H1 (cell line): ENCODE measurements around the gene CDRT15. TPM values are rescaled to one million over a fixed set of nuclear protein-coding genes. Genes with fewer than 3 reads are reported as not detected.

Experiments
- CTCF ChIA-PET: fragments of 300-600 bp; sonication (Branson Sonifier 250); formaldehyde crosslinking; loops from one replicate; lab custom pipeline; 2021; ENCODE audit not compliant: partially characterized antibody; lab: Charles Lee
- POLR2A ChIA-PET: fragments of 300-600 bp; sonication (Branson Sonifier 250); formaldehyde crosslinking; loops from one replicate; lab custom pipeline; 2021; ENCODE audit warnings: inconsistent platforms; ENCODE audit not compliant: partially characterized antibody; lab: Charles Lee
- DNase-seq, 2 experiments: peaks; one replicate each; pipeline versions ENCODE4 v3.0.0 to v3.0.0-alpha.2; 2010 to 2022; ENCODE audit warnings: low spot score in 2 of 2, low read depth in 1 of 2, mixed read lengths in 1 of 2
- FAIRE-seq: peaks from 2 replicates; lab custom pipeline; 2011; peaks lifted over from hg19 to GRCh38; lab: Jason Lieb, UNC
- H2AFZ ChIP-seq: 2 replicates; pipeline ENCODE4 v1.8.1; 2012; ENCODE audit warnings: low read length, inconsistent platforms
- H2AK5ac ChIP-seq: 2 replicates; pipeline ENCODE4 v1.6.1; 2013; ENCODE audit warnings: low read depth, low read length
- H2BK120ac ChIP-seq: replicated peaks from 2 replicates; pipeline ENCODE3; 2013; ENCODE audit warnings: low read depth, low read length, inconsistent platforms
- H2BK12ac ChIP-seq: 2 replicates; pipeline ENCODE4 v1.6.1; 2013; ENCODE audit warnings: low read depth, low read length
- H2BK15ac ChIP-seq: 2 replicates; pipeline ENCODE4 v1.6.1; 2013; ENCODE audit warnings: low read length
- H2BK20ac ChIP-seq: 2 replicates; pipeline ENCODE4 v1.6.1; 2013; ENCODE audit warnings: low read length
- H2BK5ac ChIP-seq: 2 replicates; pipeline ENCODE4 v1.6.1; 2013; ENCODE audit warnings: low read depth, low read length
- H3K14ac ChIP-seq: 2 replicates; pipeline ENCODE4 v1.6.1; 2013; ENCODE audit warnings: inconsistent platforms; ENCODE audit not compliant: insufficient read length
- H3K18ac ChIP-seq: 2 replicates; pipeline ENCODE4 v1.6.1; 2013; ENCODE audit warnings: low read length; ENCODE audit errors: extremely low read depth
- H3K23ac ChIP-seq: 2 replicates; pipeline ENCODE4 v1.6.1; 2013; ENCODE audit warnings: inconsistent platforms; ENCODE audit not compliant: insufficient read length
- H3K23me2 ChIP-seq: 2 replicates; pipeline ENCODE4 v1.6.1; 2013; ENCODE audit warnings: low read depth, low read length
- H3K27ac ChIP-seq: 2 replicates; pipeline ENCODE4 v1.6.1; 2011; ENCODE audit warnings: low read depth, low read length, inconsistent platforms
- H3K27me3 ChIP-seq, 4 experiments: replicated peaks in 1 of 4; 1 replicate in 1 of 4; 2 replicates in 3 of 4; pipeline versions ENCODE4 v1.6.1 to v1.8.1; 2011 to 2013; ENCODE audit warnings: low read length in 3 of 4, mild to moderate bottlenecking in 3 of 4, inconsistent platforms in 2 of 4, mixed read lengths in 2 of 4, moderate library complexity in 1 of 4; ENCODE audit not compliant: control insufficient read depth in 3 of 4, insufficient read depth in 3 of 4; ENCODE audit errors: extremely low read depth in 1 of 4
- H3K36me3 ChIP-seq, 4 experiments: 2 replicates each; pipeline versions ENCODE4 v1.6.1 to v1.8.1; 2011 to 2013; ENCODE audit warnings: mild to moderate bottlenecking in 4 of 4, low read length in 3 of 4, moderate library complexity in 2 of 4, control low read depth in 1 of 4, inconsistent platforms in 1 of 4; ENCODE audit not compliant: insufficient read depth in 4 of 4, control insufficient read depth in 2 of 4
- H3K4ac ChIP-seq: replicated peaks from 2 replicates; pipeline ENCODE3; 2013; ENCODE audit warnings: low read length, low read depth, mixed read lengths, inconsistent platforms; ENCODE audit not compliant: insufficient read length
- H3K4me1 ChIP-seq, 4 experiments: replicated peaks in 1 of 4; 1 replicate in 1 of 4; 2 replicates in 3 of 4; pipeline versions ENCODE4 v1.6.1 to v1.8.1; 2011 to 2013; ENCODE audit warnings: low read length in 3 of 4, inconsistent platforms in 2 of 4, mixed read lengths in 1 of 4; ENCODE audit not compliant: insufficient read depth in 4 of 4, control insufficient read depth in 3 of 4
- H3K4me2 ChIP-seq, 2 experiments: 2 replicates each; pipeline versions ENCODE4 v1.6.1 to v1.8.1; 2011 to 2013; ENCODE audit warnings: low read depth in 2 of 2, low read length in 2 of 2, control low read depth in 1 of 2, inconsistent platforms in 1 of 2, mild to moderate bottlenecking in 1 of 2; ENCODE audit not compliant: insufficient read depth in 1 of 2
- H3K4me3 ChIP-seq, 4 experiments: fragments of 200-600, 300-600 bp in 1 of 4; sonication (generic), shearing (Covaris generic), sonication (Bioruptor Twin) in 1 of 4; 2 replicates each; pipeline versions ENCODE4 v1.5.1 to v1.8.1; 2011 to 2016; ENCODE audit warnings: low read length in 4 of 4, low read depth in 3 of 4, control low read depth in 2 of 4, inconsistent platforms in 2 of 4, mild to moderate bottlenecking in 2 of 4, mixed read lengths in 1 of 4, moderate library complexity in 1 of 4; ENCODE audit not compliant: insufficient read depth in 2 of 4; ENCODE audit errors: extremely low read depth in 1 of 4
- H3K56ac ChIP-seq: replicated peaks from 2 replicates; pipeline ENCODE3; 2013; ENCODE audit warnings: low read depth, mild to moderate bottlenecking, mixed read lengths, low read length, inconsistent platforms; ENCODE audit not compliant: insufficient read length
- H3K79me1 ChIP-seq: 2 replicates; pipeline ENCODE4 v1.6.1; 2013; ENCODE audit warnings: low read depth, low read length, control low read depth
- H3K79me2 ChIP-seq, 2 experiments: 2 replicates each; pipeline versions ENCODE4 v1.6.1 to v1.8.1; 2012 to 2013; ENCODE audit warnings: low read length in 2 of 2, mild to moderate bottlenecking in 2 of 2, inconsistent platforms in 1 of 2; ENCODE audit not compliant: insufficient read depth in 2 of 2, control insufficient read depth in 1 of 2
- H3K9ac ChIP-seq, 4 experiments: replicated peaks in 1 of 4; 1 replicate in 1 of 4; 2 replicates in 3 of 4; pipeline versions ENCODE4 v1.6.1 to v1.8.1; 2011 to 2013; ENCODE audit warnings: low read depth in 3 of 4, low read length in 3 of 4, control low read depth in 2 of 4, mild to moderate bottlenecking in 2 of 4, moderate library complexity in 2 of 4, inconsistent platforms in 1 of 4; ENCODE audit errors: extremely low read depth in 1 of 4
- H3K9me3 ChIP-seq, 2 experiments: 2 replicates each; pipeline versions ENCODE4 v1.6.1 to v1.8.1; 2012 to 2013; ENCODE audit warnings: mild to moderate bottlenecking in 2 of 2, moderate library complexity in 2 of 2, control low read depth in 1 of 2, inconsistent platforms in 1 of 2, low read depth in 1 of 2, low read length in 1 of 2, mixed read lengths in 1 of 2; ENCODE audit not compliant: insufficient read depth in 2 of 2
- H4K20me1 ChIP-seq, 2 experiments: replicated peaks in 1 of 2; 2 replicates each; pipeline versions ENCODE3 to v1.8.1; 2011 to 2013; ENCODE audit warnings: inconsistent platforms in 2 of 2, low read length in 2 of 2, mild to moderate bottlenecking in 1 of 2; ENCODE audit not compliant: insufficient read depth in 2 of 2, control insufficient read depth in 1 of 2
- H4K5ac ChIP-seq: 2 replicates; pipeline ENCODE4 v1.6.1; 2013; ENCODE audit warnings: low read length, low read depth, mixed read lengths, inconsistent platforms; ENCODE audit not compliant: insufficient read length
- H4K8ac ChIP-seq: 2 replicates; pipeline ENCODE4 v1.8.0; 2013; ENCODE audit warnings: mild to moderate bottlenecking, moderate library complexity, low read length, inconsistent platforms; ENCODE audit not compliant: insufficient read depth; ENCODE audit errors: extremely low read depth
- H4K91ac ChIP-seq: replicated peaks from 2 replicates; pipeline ENCODE3; 2013; ENCODE audit warnings: low read length, mixed read lengths, inconsistent platforms; ENCODE audit not compliant: insufficient read length
- KDM4A ChIP-seq: IDR thresholded peaks from one replicate; pipeline ENCODE4 v1.7.1; 2012; ENCODE audit warnings: low read depth, mild to moderate bottlenecking, moderate library complexity, low read length, inconsistent platforms; ENCODE audit not compliant: severe bottlenecking
- SIX5 ChIP-seq: IDR thresholded peaks from 2 replicates; pipeline ENCODE4 v1.6.1; 2011; ENCODE audit warnings: mild to moderate bottlenecking, low read depth, low read length
- SP1 ChIP-seq: IDR thresholded peaks from 2 replicates; pipeline ENCODE4 v1.6.1; 2011; ENCODE audit warnings: low read depth, low read length
- WGBS, 2 experiments: shearing (Covaris generic) in 1 of 2; methylation state at CpG; one replicate each; pipeline versions ENCODE4 v1.1.6 to v1.1.7; 2013 to 2015; ENCODE audit warnings: low lambda C conversion rate in 2 of 2, mixed read lengths in 2 of 2, inconsistent platforms in 1 of 2, low coverage in 1 of 2, missing lambda C conversion rate in 1 of 2; ENCODE audit not compliant: insufficient replicate concordance in 2 of 2, insufficient coverage in 1 of 2, insufficient read length in 1 of 2; ENCODE audit errors: extremely low coverage in 1 of 2, missing lambda C conversion rate in 1 of 2; 5-methylcytosine and 5-hydroxymethylcytosine counted together
- polyA plus RNA-seq, 7 experiments: library from polyadenylated mRNA; depleted of rRNA in 3 of 7; stranded (reverse) in 5 of 7; unstranded in 2 of 7; fragments of >200 nt in 5 of 7; fragments of 200-250 nt in 2 of 7; gene quantifications; 1 replicate in 5 of 7; 2 replicates in 1 of 7; 4 replicates in 1 of 7; pipeline versions ENCODE4 v1.2.1 to v1.2.3, GENCODE V29; 2011 to 2013; ENCODE audit warnings: missing spikeins in 2 of 7, mixed read lengths in 2 of 7
- total RNA-seq: library from RNA; stranded (reverse); fragmentation: NEBNext Ultra II Directional; extraction: Animal tissue kit (Norgen Biotek cat#: 25700); gene quantifications from 2 replicates; pipeline ENCODE4 v1.2.1, GENCODE V29; 2021

CDRT15 gene
- total and polyA plus RNA-seq, 2 of the 8 experiments (the other 6 are each of a cell fraction or from before 2014, with no cell fraction given): not detected

GRCh38 chr17:14204546-14204945, 32.1 kb downstream of the CDRT15 start:
- H4K91ac ChIP-seq: no peak overlapping the region
- no peak for DNase-seq
- no peak overlapping the region for H2AFZ ChIP-seq
- H2BK20ac ChIP-seq: no peak overlapping the region
- CTCF ChIA-PET: no interaction called here
- no peaks in the 10 kb centered on the region for H3K23me2 ChIP-seq
- no peak overlapping the region for H2BK12ac ChIP-seq
- no peak overlapping the region for H3K9ac ChIP-seq
- no peaks in the 10 kb centered on the region for H4K20me1 ChIP-seq
- H2BK15ac ChIP-seq: no peak overlapping the region
- H3K9me3 ChIP-seq: no peaks in the 10 kb centered on the region
- H3K79me1 ChIP-seq: no peaks in the 10 kb centered on the region
- no peak overlapping the region for H2BK5ac ChIP-seq
- H3K79me2 ChIP-seq: no peaks in the 10 kb centered on the region
- no peak overlapping the region for H3K4ac ChIP-seq
- H4K8ac ChIP-seq: no peak overlapping the region
- POLR2A ChIA-PET: no interaction called here
- no peak overlapping the region for H2AK5ac ChIP-seq
- H3K4me2 ChIP-seq: no peak overlapping the region
- H3K27ac ChIP-seq: no peak overlapping the region
- no peak for FAIRE-seq
- no peak overlapping the region for H4K5ac ChIP-seq
- no peaks in the 10 kb centered on the region for H3K27me3 ChIP-seq
- H3K18ac ChIP-seq: no peak overlapping the region
- no peak overlapping the region for H2BK120ac ChIP-seq
- no peak overlapping the region for H3K56ac ChIP-seq
- no peak overlapping the region for H3K23ac ChIP-seq
- no peaks in the 10 kb centered on the region; a peak in 1 of 7 replicates for H3K4me1 ChIP-seq
- H3K4me3 ChIP-seq: no peak overlapping the region
- H3K14ac ChIP-seq: no peak overlapping the region
- H3K36me3 ChIP-seq: no peaks in the 10 kb centered on the region
- WGBS, 2 experiments: 96% methylated on average over 2 of the region's 2 CpGs; no CpG with 5 or more reads in 1 of the 2 experiments
- TF ChIP-seq SIX5 (no peak), SP1 (no peak), KDM4A (no peak)
